GM21367 (cell line): ENCODE results near the gene OR8H2.
"Not testable (repeated sequence)": the region's sequence is repeated elsewhere in the genome, so short reads cannot be mapped to it uniquely, and the experiment has no call there.

ENCODE experiments used
- ATAC-seq: cut with Tn5 transposase; IDR thresholded peaks from one replicate; pipeline ENCODE4 v1.9.1; 2021; ENCODE audit not compliant: unreplicated experiment

The OR8H2 gene, protein sequence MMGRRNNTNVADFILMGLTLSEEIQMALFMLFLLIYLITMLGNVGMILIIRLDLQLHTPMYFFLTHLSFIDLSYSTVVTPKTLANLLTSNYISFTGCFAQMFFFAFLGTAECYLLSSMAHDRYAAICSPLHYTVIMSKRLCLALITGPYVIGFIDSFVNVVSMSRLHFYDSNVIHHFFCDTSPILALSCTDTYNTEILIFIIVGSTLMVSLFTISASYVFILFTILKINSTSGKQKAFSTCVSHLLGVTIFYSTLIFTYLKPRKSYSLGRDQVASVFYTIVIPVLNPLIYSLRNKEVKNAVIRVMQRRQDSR

DNA sequence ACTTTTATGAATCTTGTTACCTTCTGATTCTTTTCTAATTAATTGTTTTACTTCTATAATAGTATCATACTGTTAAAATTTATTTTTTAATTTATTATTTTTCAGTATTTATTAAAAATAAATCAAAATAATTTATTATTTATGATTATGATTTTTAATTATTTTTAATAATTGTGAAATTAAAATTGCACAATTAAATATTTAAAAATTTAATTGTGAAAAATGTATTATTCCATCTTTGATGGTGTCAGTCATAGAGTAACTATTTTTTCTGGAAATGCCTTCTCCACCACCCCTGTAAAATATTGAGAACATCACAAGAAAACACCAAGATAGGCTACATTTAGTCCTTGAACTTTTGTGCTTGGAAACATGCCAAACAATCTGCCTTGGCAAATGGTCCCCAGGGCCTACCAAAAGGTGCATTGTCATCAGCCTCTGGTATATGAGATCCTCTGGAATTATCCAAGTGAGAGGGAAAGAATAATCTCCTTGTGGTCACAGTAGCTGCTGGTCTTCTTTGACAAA lies at the start of gene OR8H2:
Gene OR8H2, plus strand, starts transcription at position 478 of the 528 bp plus-strand sequence. CDS start 1,356 bp downstream, outside the sequence.
- no peak for ATAC-seq

DNA sequence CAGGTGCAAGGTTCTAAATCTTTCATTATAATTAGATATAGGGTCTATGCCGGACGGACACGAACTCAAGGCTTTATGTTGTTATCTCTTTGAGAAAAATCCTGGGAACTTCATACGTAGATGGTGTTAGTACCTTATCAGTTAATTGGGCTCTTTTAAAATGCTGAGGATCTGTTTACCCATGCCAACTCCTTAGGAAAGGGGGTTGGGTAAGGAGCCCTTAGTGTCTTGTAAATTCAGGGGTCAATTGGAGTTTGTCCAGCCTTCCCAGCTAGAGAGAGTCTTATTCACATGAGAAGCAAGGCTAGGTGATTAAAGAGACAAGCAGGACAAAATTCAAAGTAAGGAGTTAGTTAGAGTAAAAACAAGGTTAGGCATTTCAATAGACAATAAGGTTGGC lies 47.1 kb upstream of the OR8H2 start:
- not testable (repeated sequence) for ATAC-seq

DNA sequence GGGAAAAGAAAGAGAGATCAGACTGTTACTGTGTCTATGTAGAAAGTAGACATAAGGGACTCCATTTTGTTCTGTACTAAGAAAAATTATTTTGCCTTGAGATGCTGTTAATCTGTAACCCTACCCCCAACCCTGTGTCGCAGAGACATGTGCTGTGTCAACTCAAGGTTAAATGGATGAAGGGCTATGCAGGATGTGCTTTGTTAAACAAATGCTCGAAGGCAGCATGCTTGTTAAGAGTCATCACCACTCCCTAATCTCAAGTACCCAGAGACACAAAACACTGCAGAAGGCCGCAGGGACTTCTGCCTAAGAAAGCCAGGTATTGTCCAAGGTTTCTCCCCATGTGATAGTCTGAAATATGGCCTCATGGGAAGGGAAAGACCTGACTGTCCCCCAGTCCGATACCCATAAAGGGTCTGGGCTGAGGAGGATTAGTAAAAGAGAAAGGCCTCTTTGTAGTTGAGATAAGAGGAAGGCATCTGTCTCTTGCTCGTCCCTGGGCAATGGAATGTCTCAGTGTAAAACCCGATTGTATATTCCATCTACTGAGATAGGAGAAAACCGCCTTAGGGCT lies 45.7 kb upstream of the OR8H2 start:
- ATAC-seq, result not testable (repeated sequence)

DNA sequence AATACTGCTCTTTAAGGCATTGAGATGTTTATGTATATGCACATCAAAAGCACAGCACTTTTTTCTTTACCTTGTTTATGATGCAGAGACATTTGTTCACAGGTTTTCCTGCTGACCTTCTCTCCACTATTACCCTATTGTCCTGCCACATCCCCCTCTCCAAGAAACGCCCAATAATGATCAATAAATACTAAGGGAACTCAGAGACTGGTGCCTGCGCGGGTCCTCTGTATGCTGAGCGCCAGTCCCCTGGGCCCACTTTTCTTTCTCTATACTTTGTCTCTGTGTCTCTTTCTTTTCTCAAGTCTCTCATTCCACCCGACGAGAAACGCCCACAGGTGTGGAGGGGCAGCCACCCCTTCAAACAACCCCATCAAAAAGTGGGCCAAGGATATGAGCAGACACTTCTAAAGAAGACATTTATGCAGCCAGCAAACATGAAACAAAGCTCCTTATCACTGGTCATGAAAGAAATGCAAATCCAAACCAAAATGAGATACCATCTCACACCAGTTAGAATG lies 45.2 kb upstream of the OR8H2 start:
- ATAC-seq, result not testable (repeated sequence)

DNA sequence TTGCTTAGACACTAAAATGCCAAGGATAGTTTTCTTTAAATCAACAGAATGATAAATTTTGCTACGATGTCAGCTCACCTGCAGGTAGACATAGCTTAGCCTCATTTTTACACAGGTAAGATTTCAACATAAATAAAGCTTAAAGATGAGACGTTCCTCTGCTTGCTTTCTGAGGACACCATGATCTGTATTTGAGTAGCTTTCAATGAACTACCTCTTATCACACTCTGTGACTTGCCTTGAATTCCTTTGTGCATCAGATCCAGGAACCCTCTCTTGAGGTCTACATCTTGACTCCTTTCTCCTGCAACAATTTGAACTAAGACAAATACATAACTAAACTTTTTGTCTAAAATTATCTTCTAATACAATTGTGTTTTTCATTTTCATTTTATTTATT lies 36.5 kb upstream of the OR8H2 start:
- ATAC-seq, result no peak

DNA sequence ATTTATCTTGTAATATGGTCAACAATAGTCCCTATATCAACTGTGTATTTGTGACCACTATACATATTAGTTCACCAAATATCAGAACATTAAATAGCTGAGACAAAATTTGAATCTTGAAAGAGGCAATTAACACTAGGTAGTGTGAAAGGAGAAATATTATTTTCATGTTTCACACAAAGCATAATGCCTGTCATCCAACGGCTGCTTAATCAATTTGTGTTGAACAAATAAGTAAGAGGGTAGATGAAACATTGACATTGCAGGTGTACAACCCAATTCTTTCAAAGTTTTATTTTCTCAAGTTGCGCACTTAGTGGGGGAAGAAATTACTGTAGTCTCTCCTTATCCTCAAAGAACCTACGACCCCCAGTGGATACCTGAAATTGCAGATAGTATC lies 13.8 kb upstream of the OR8H2 start:
- no peak for ATAC-seq

DNA sequence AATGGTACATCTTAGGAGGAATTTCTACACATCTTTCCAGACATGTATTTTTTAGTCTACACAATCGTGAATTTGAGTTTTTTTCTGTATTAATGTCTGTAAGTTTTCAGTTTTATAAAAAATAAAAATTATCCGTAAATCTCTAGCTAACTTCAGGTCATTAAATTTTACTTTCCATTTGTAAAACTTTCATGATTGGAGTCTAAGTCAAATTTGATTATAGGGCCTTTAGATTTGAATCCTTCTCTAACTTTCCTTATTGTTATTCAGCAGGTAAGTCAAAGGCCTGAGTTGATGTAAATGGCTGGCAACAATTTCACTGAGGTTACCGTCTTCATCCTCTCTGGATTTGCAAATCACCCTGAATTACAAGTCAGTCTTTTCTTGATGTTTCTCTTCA lies 10.5 kb upstream of the OR8H2 start, which contains the start of gene OR8I2:
Gene OR8I2, plus strand, starts transcription at position 301 of the 400 bp plus-strand sequence. Its CDS starts 0 bp downstream, at position 301.
- no peak for ATAC-seq

DNA sequence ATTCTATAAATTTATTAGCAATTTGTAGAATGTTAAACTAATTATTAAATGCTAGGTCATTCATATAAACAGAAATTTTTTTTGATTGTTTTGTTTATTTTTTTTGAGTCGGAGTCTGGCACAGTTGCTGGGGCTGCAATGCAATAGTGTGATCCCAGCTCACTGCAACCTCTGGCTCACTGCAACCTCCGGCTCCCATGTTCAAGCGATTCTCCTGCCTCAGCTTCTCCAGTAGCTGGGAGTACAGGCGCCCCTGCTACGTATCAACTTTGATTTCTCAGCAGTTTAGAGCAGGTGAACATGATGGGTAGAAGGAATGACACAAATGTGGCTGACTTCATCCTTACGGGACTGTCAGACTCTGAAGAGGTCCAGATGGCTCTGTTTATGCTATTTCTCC lies 18.6 kb downstream of the OR8H2 start, which contains the start of gene OR8H3:
Gene OR8H3, plus strand, starts transcription at position 301 of the 400 bp plus-strand sequence. Its CDS starts 0 bp downstream, at position 301.
- no peak for ATAC-seq

DNA sequence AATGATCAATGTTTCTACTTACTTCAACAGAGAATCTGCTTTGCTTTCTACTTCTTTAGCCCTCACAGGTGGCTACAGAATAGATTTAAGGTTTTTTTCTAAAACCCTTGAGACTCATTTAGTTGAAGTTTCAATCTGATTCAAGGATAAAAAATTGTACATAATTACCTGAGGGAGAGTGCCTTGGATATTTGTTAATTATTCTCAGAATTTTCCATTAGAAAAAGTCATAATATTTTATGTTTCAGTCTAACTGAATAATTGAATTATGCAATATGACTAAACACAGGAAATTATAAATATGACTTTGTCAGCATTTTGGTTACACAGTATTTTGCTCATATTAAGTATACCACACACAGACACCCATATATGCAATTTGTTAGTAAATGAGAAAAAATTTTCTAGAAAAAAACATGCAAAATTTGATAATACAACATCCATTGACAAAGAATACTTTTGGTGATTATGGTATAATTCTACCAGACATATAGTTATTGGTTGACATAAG lies 36.7 kb downstream of the OR8H2 start, which contains the start of gene OR8J3:
Gene OR8J3, minus strand, starts transcription at position 51 of the 511 bp plus-strand sequence. CDS start 2,483 bp downstream, outside the sequence.
- ATAC-seq, result no peak

DNA sequence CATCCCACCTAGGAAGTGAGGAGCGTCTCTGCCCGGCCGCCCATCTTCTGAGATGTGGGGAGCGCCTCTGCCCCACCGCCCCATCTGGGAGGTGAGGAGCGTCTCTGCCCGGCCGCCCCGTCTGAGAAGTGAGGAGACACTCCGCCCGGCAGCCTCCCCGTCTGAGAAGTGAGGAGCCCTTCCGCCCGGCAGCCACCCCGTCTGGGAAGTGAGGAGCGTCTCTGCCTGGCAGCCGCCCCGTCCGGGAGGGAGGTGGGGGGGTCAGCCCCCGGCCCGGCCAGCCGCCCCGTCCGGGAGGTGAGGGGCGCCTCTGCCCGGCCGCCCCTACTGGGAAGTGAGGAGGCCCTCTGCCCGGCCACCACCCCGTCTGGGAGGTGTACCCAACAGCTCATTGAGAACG lies 40.2 kb downstream of the OR8H2 start:
- ATAC-seq, result not testable (repeated sequence)

DNA sequence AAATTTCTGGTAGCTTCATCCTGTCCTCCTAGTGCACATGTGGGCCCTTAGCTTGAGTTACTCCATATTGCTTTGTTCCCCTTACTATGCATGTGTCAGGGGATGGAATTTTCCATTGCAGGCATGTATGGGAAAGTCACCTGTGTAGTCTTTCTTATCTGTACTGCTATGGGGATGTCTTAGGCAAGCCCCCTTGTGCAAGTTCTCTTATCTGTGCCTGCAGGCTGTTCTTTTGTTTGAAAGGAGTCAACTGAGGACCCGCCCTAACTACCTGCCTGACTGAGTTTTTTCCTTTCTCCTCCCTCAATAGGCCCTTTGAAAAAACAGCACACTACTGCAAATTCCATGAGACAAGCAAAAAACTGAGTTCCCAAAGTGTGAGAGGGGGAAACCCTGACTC lies 47.9 kb downstream of the OR8H2 start:
- ATAC-seq, result no peak

DNA sequence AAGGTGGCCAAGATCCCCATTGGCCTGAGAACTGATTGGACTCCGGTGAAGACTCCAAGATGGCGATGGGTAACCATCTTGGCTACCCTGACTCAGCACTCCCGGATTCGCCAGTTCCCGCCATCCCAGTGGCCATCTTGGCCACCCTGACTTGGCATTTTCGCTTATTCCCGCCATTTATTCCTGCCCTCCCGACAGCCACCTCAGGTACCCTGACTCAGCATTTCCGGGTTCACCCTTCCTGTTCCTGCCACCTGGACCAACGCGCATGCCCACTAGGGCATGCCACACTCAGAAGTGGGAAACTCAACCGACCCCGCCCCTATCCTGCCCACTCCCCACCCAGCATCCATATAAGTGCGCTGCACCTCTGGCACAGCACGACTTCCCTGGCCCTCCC lies 48.8 kb downstream of the OR8H2 start:
- no peak for ATAC-seq
